Measurements from ENCODE around the gene ZBTB7C. TPM values are rescaled to one million over a fixed set of nuclear protein-coding genes. Genes with fewer than 3 reads are reported as not detected.

ZBTB7C gene
- total and polyA plus RNA-seq, 9 of the 15 experiments (the other 6 are each of a cell fraction or from before 2014, with no cell fraction given) = not detected

- in situ Hi-C loops (cut with MboI) (no loop called here), intact Hi-C loops (cut with micrococcal nuclease) (no loop called here)
- FAIRE-seq = no peak
- no peaks in the 10 kb centered on the region for H3K9me1 ChIP-seq (ENCODE audit: control insufficient read depth, insufficient read depth, low read length)
- no peaks in the 10 kb centered on the region for H4K20me1 ChIP-seq (replicated peaks; ENCODE audit: control insufficient read depth, insufficient read depth, low read length)
- no peak for DNase-seq (ENCODE audit: extremely low read depth in 1 of 4, low spot score in 3 of 4)
- no peak overlapping the region for H3K9ac ChIP-seq (ENCODE audit: insufficient read depth in 1 of 2, low read depth in 2 of 2, low read length in 2 of 2)
- no peaks in the 10 kb centered on the region for H3K9me3 ChIP-seq (replicated peaks; ENCODE audit: control insufficient read depth, insufficient read depth, low read depth, low read length)
- H3K79me2 ChIP-seq (ENCODE audit: control insufficient read depth, insufficient read depth, low read length) = no peaks in the 10 kb centered on the region
- CTCF ChIA-PET (ENCODE audit: low intra/inter-chr PET ratio) = no interaction called here
- H3K4me2 ChIP-seq (ENCODE audit: insufficient read depth, low read length) = no peak overlapping the region
- POLR2A ChIA-PET = interaction anchor here (1.4 kb wide), 1 partner anchor 10 kb away, joined by 6 read pairs; no protein-coding TSS in a partner anchor
- H3K27me3 ChIP-seq (ENCODE audit: control insufficient read depth in 2 of 2, insufficient read depth in 2 of 2, low read length in 2 of 2) = peaks cover 0 to 17% of the 10 kb centered on the region in 2 experiments; a peak in 3 of 5 replicates
- no peak overlapping the region for H3K27ac ChIP-seq (ENCODE audit: extremely low read depth, low read depth, low read length)
- no peak overlapping the region for H3K4me3 ChIP-seq
- no TSS peak for BruUV-seq (replicated peaks)
- H2AFZ ChIP-seq (ENCODE audit: low read depth, low read length) = no peak overlapping the region
- no peaks in the 10 kb centered on the region for H3K4me1 ChIP-seq (replicated peaks in 1 of 2; ENCODE audit: control insufficient read depth in 2 of 2, insufficient read depth in 2 of 2, low read length in 2 of 2)
- WGBS (ENCODE audit: insufficient coverage, low coverage, missing lambda C conversion rate) = 0% methylated on average over 3 of the region's 6 CpGs
- no peaks in the 10 kb centered on the region for H3K36me3 ChIP-seq (ENCODE audit: control insufficient read depth, insufficient read depth, low read length)
- no peak for ATAC-seq
- TF ChIP-seq, protein P1, sequence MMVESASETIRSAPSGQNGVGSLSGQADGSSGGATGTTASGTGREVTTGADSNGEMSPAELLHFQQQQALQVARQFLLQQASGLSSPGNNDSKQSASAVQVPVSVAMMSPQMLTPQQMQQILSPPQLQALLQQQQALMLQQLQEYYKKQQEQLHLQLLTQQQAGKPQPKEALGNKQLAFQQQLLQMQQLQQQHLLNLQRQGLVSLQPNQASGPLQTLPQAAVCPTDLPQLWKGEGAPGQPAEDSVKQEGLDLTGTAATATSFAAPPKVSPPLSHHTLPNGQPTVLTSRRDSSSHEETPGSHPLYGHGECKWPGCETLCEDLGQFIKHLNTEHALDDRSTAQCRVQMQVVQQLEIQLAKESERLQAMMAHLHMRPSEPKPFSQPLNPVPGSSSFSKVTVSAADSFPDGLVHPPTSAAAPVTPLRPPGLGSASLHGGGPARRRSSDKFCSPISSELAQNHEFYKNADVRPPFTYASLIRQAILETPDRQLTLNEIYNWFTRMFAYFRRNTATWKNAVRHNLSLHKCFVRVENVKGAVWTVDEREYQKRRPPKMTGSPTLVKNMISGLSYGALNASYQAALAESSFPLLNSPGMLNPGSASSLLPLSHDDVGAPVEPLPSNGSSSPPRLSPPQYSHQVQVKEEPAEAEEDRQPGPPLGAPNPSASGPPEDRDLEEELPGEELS (CRISPR knock-in tag; IDR thresholded peaks at IDR 0.05; ENCODE audit: borderline replicate concordance) = no peak
- TF ChIP-seq ZNF146 (CRISPR knock-in tag; IDR thresholded peaks at IDR 0.05; ENCODE audit: unreplicated experiment) (no peak), PCBP2 (IDR thresholded peaks at IDR 0.05; ENCODE audit: low read depth, low read length, poor library complexity, severe bottlenecking) (no peak), NFIX (CRISPR knock-in tag; IDR thresholded peaks at IDR 0.05; ENCODE audit: low read depth) (no peak), ZNF445 (CRISPR knock-in tag; IDR thresholded peaks at IDR 0.05; ENCODE audit: low read depth) (no peak), ZBTB12 (CRISPR knock-in tag; IDR thresholded peaks at IDR 0.05) (no peak), HMBOX1 (IDR thresholded peaks at IDR 0.05) (no peak), SNIP1 (IDR thresholded peaks at IDR 0.05; ENCODE audit: low read depth) (no peak), HDAC6 (IDR thresholded peaks at IDR 0.05; ENCODE audit: low read depth, low read length) (no peak), ZFPM2 (CRISPR knock-in tag; IDR thresholded peaks at IDR 0.05) (no peak), NFE2L1 (tag; IDR thresholded peaks at IDR 0.05; ENCODE audit: borderline replicate concordance, low read depth) (no peak), ZNF354B (CRISPR knock-in tag; IDR thresholded peaks at IDR 0.05) (no peak), NFYB (IDR thresholded peaks at IDR 0.05; ENCODE audit: extremely low read depth, insufficient read length) (no peak)
- TF ChIP-seq, protein P2, sequence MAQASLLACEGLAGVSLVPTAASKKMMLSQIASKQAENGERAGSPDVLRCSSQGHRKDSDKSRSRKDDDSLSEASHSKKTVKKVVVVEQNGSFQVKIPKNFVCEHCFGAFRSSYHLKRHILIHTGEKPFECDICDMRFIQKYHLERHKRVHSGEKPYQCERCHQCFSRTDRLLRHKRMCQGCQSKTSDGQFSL (CRISPR knock-in tag; IDR thresholded peaks at IDR 0.05) = no peak
- TF ChIP-seq, protein P2 (tag; IDR thresholded peaks at IDR 0.05) = no peak
- TF ChIP-seq, protein P3, sequence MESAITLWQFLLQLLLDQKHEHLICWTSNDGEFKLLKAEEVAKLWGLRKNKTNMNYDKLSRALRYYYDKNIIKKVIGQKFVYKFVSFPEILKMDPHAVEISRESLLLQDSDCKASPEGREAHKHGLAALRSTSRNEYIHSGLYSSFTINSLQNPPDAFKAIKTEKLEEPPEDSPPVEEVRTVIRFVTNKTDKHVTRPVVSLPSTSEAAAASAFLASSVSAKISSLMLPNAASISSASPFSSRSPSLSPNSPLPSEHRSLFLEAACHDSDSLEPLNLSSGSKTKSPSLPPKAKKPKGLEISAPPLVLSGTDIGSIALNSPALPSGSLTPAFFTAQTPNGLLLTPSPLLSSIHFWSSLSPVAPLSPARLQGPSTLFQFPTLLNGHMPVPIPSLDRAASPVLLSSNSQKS (CRISPR knock-in tag; IDR thresholded peaks at IDR 0.05) = no peak
Observed at GRCh38 chr18:48104705-48105104, 304.5 kb downstream of the ZBTB7C start.

Measured in K562 (cell line).